ENCODE measurements around the gene CD8B. TPM values are rescaled to one million over a fixed set of nuclear protein-coding genes. Genes with fewer than 3 reads are reported as not detected.

Gene CD8B
- total and polyA plus RNA-seq, 2 experiments from 2014 or later, result 0.31 to 0.63 TPM

- TF ChIP-seq, protein P1, sequence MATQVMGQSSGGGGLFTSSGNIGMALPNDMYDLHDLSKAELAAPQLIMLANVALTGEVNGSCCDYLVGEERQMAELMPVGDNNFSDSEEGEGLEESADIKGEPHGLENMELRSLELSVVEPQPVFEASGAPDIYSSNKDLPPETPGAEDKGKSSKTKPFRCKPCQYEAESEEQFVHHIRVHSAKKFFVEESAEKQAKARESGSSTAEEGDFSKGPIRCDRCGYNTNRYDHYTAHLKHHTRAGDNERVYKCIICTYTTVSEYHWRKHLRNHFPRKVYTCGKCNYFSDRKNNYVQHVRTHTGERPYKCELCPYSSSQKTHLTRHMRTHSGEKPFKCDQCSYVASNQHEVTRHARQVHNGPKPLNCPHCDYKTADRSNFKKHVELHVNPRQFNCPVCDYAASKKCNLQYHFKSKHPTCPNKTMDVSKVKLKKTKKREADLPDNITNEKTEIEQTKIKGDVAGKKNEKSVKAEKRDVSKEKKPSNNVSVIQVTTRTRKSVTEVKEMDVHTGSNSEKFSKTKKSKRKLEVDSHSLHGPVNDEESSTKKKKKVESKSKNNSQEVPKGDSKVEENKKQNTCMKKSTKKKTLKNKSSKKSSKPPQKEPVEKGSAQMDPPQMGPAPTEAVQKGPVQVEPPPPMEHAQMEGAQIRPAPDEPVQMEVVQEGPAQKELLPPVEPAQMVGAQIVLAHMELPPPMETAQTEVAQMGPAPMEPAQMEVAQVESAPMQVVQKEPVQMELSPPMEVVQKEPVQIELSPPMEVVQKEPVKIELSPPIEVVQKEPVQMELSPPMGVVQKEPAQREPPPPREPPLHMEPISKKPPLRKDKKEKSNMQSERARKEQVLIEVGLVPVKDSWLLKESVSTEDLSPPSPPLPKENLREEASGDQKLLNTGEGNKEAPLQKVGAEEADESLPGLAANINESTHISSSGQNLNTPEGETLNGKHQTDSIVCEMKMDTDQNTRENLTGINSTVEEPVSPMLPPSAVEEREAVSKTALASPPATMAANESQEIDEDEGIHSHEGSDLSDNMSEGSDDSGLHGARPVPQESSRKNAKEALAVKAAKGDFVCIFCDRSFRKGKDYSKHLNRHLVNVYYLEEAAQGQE (IDR thresholded peaks at IDR 0.05; ENCODE audit: unreplicated experiment), result no peak
- TF ChIP-seq ZNF114 (CRISPR knock-in tag; IDR thresholded peaks at IDR 0.05) (no peak), CTCF (conservative IDR thresholded peaks at IDR 0.05; ENCODE audit: low read depth in 2 of 2) (no peak)
Observed at GRCh38 chr2:86815611-86816010, 46.1 kb downstream of the CD8B start (continued).

- no peaks in the 10 kb centered on the region for H3K36me3 Mint-ChIP-seq (ENCODE audit: low read depth)
- DNase-seq (ENCODE audit: low spot score), result peak; percentile 11
- H4K20me1 ChIP-seq (replicated peaks; ENCODE audit: insufficient read depth), result no peaks in the 10 kb centered on the region
- H3K4me3 Mint-ChIP-seq, result no peak overlapping the region
- H3K9me3 Mint-ChIP-seq, result no peaks in the 10 kb centered on the region
- H3K4me1 ChIP-seq (ENCODE audit: insufficient read depth), result peaks cover 7% of the 10 kb centered on the region
- H3K4me1 Mint-ChIP-seq, result peaks cover 10% of the 10 kb centered on the region
- no peak overlapping the region for H3K27ac ChIP-seq (ENCODE audit: low read depth)
- H2AFZ ChIP-seq, result peak overlapping the region; percentile 43; the same call in 1 of the 2 replicates
- H3F3A ChIP-seq (replicated peaks; ENCODE audit: low read depth), result 0 out of 2 replicates have a peak, but pooled peaks cover 2% of the 10 kb centered on the region
- no peaks in the 10 kb centered on the region for H3K9me2 ChIP-seq (ENCODE audit: insufficient read depth)
- H3K27me3 Mint-ChIP-seq (ENCODE audit: insufficient read depth, low read depth, poor library complexity), result peaks cover 25% of the 10 kb centered on the region
- ATAC-seq, result no peak
- no peak overlapping the region for H3K4me3 ChIP-seq
- no peak overlapping the region for H3K27ac Mint-ChIP-seq
- peaks cover 36% of the 10 kb centered on the region for H3K27me3 ChIP-seq (ENCODE audit: insufficient read depth)
- no peaks in the 10 kb centered on the region for H3K36me3 ChIP-seq (ENCODE audit: insufficient read depth)
- H3K79me2 ChIP-seq (replicated peaks; ENCODE audit: insufficient read depth), result no peaks in the 10 kb centered on the region
- H3K4me2 ChIP-seq, result no peak overlapping the region
- TF ChIP-seq CREB1 (CRISPR knock-in tag; IDR thresholded peaks at IDR 0.05; ENCODE audit: low read depth) (no peak), CTCF (conservative IDR thresholded peaks at IDR 0.05; ENCODE audit: low read depth in 2 of 2) (no peak), ZNF114 (CRISPR knock-in tag; IDR thresholded peaks at IDR 0.05) (no peak), JUNB (IDR thresholded peaks at IDR 0.05; ENCODE audit: unreplicated experiment) (no peak), EZH2 (IDR thresholded peaks at IDR 0.05; ENCODE audit: low read depth, unreplicated experiment) (no peak), ZNF331 (CRISPR knock-in tag; IDR thresholded peaks at IDR 0.05; ENCODE audit: low read depth) (no peak), STAT1 (IDR thresholded peaks at IDR 0.05; ENCODE audit: unreplicated experiment) (no peak), ETS1 (IDR thresholded peaks at IDR 0.05) (no peak), POLR2AphosphoS5 (IDR thresholded peaks at IDR 0.05; ENCODE audit: low read depth) (no peak), EZH2phosphoT487 (IDR thresholded peaks at IDR 0.05; ENCODE audit: unreplicated experiment) (no peak)
- TF ChIP-seq, protein P1 (IDR thresholded peaks at IDR 0.05; ENCODE audit: unreplicated experiment), result no peak
Observed at GRCh38 chr2:86809481-86810121, 52.1 kb downstream of the CD8B start.

Measured in GM23338 (cell line).